Fibroblast of skin of left quadriceps (primary cell): ENCODE measurements around the gene GRM4.

Source experiments
- DNase-seq, 2 experiments: peaks; one replicate each; pipeline ENCODE4 v3.0.0-alpha.2; 2013; ENCODE audit warnings: low read depth in 2 of 2

GRM4 gene

DNA sequence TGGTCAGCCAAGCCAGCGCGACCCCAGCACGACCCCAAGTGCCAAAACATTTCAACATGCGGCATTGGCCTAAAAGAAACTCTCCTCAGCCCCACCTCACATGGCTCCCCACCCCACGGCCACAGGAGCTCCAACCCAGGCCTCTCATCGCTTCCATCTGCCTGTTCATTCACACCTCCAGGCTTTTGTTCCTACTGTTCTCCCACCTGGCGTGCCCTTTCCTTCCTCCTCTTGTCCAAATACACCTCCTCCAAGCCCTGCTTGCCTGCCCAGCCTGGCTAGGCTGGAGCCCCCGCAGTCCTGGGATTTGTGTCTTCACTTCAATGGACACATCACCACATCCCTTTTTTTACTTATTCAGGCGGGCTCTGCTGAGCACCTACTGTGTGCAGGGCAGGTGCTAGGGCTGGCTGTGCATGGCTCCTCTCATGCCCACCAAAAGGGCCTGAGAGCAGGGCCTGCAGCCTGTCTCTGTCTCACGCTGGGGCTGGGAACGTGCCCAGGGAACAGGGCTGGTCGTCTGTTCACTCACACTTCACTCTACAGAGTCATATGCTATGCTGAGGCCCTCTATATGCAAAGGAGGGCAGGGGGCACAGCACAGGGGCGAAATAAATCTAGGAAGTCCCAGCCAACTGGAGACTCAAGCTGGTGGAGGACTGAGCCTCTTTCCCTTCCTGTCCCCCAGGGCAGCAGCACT, 61.1 kb downstream of the GRM4 start:
- DNase-seq: no peak

DNA sequence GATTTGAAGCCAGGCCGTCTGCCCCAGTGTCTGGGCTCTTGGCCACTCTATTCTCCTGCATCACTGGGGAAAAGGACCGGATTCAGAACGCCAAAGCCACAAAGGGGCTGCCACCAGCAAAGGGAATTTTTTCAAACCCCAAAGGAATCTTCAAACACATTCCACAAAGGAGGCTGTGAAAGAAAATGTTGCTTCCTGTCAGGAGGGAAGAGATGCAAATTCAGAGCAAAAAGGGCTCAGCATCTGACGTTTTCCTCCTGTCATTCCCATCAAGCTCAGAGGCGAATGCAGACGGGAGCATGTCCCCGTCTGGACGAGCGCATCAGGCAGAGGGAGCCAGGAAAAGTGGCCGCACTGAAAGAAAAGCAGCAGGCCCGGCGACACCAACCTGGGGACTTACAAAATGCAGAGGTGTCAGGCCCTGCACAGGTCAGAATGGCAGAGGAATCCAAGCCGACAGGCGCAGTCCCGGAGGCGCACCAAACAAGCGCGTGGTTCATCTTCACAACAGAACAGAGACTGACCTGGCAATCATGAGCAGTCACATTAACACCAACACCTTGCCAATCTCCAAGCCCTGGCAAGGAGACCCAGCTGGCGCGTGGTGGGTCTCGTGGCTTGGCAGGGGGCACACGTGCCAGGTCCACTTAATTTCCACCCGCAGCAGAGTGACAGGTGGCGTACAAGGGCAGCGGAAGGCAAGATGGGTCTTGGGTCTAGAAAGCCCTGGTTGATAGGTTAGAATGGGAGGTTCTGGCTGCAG, 62.8 kb downstream of the GRM4 start:
- no peak for DNase-seq

DNA sequence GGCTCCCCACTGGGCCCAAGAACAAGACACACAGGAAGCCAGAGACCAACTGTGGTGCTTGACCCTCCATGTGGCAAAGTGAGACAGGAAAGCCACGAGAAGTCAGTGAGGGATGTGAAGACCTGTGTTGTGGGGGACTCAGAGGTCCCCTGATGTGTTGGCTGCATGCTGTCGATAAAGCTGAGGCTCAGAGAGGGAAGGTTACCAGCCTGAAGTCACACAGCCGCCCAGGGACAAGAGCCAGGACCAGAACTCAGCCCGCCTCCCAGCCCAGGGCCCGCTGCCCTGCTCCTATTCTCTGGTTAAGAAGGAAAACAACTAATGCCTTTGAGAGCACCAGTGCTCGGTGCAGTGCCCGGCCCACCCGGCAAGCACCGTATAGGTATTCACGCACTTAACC, 63.5 kb downstream of the GRM4 start:
- DNase-seq: no peak

DNA sequence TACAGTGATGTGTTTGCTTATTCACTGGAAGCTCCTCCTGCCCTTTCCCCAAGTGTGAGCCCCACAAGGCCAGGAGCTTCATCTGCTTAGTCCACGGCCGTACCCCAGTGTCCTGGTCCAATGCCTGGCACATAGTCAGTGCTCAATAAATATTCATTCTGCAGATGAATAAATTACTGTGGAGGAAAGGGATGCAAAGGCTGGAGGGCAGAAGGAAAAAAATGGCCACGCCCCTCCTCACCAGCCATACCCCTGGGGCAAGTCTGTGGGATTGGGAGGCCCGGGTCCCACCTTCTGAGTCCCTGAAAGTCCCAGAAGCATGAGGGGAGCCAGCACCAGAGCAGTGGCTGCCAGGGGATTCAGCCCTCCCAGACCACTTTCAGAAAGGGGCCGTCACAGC, 65.5 kb downstream of the GRM4 start:
- DNase-seq: no peak

DNA sequence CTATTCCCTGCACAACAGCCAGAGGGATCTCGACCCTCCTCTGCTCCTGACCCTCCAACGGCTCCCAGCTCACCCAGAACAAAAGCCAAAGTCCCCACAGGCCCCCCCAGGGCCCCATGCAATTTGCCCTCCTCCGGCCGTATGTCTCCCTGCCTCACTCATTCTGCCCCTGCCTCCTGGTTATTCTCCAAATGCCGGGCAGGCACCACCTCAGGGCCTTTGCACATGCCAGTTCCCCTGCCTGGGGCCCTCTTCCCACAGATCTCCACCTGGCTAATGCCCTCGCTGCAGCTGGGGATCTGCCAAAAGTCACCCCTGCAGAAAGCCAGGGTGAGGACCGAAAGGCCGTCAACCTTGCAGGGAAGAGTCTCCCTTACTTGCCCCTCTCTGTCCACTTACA, 66.0 kb downstream of the GRM4 start:
- DNase-seq: no peak

DNA sequence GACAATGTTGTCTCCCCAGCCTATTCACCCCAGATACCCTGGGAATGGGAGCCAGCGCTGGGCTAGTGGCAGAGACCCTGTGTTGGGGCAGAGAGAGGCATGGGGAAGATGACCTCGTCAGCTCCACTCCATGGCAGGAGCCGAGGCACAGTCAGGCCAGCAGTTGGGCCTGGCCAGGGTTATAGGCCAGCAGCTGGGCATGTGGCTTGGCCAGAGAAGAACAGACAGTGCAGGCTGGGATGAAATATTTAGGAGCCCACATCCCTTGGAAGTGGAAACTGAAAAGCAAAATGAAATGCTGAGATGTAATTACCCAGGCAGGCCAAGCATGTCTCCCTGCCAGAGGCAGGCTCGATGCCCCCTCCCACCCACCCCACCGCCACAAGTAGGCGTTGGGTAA, 70.0 kb downstream of the GRM4 start:
- DNase-seq: no peak

DNA sequence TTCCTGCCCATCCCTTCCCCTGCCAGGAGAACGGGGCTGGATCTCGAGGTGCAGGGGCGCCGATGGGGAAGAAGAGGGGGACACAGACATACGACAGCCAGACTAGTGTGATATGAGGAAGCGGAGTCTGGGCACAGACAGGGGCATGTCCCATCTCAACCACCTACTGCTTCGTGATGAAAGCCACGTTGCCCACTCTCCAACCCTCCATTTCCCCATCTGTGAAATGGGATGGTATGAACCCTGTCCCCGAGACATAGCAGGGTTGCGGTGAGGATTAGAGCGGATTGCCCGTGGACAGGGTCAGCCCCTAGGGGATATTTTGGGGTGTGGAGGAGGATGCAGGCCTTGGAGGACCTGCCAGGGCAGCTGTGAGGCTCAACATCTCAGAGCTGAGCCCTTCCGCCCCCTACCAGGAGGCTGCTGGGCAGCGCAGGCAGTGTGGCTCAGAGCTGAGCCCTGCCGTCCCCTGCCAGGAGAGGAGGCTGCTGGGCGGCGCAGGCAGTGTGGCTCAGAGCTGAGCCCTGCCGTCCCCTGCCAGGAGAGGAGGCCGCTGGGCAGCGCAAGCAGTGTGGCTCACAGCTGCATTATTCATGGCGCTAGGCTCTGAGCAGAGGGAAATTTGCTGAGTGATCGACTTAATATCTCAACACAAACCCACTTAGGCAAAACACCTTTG, 71.7 kb downstream of the GRM4 start:
- no peak for DNase-seq

DNA sequence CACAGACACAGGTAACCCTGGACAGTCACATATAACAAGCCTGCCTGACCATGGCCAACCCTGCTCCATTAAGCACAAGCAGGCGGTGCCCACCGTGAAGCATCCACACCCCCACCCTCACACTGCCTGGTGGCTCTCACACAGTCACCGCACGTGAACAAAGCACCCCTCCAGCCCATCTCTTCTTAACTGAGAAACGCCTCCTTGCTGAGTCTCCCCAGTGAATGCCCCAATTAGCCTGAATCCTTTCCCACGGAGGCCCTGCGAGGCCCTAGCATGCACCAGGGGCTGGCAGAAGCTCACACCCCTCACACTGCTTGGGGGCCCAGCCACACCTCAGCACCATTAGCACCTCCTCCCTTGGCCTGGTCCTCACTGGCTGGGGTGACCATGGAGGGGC, 72.3 kb downstream of the GRM4 start:
- DNase-seq: no peak

DNA sequence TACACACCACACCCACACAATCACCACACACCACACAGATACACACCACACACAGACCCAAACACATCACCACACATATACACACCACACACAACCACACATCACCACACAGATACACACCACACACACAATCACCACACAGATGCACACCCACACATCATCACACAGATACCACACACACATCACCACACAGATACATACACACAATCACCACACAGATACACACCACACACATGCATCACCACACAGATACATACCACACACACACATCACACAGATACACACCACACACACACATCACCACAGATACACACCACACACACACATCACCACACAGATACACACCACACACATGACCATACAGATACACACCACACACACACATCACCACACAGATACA, 73.2 kb downstream of the GRM4 start:
- DNase-seq: no peak

DNA sequence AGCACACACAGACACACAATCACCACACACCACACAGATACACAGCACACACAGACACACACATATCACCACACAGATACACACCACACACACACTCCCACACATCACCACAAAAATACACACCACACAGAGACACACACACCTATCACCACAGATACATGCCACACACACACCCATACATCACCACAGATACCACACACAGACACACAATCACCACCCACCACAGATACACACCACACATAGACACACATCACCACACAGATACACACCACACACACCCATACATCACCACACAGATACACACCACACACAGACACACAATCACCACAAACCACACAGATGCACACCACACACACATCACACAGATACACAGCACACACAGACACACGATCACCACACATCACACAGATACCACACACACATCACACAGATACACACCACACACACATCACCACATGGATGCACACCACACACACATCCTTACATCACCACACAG, 74.0 kb downstream of the GRM4 start:
- no peak for DNase-seq

DNA sequence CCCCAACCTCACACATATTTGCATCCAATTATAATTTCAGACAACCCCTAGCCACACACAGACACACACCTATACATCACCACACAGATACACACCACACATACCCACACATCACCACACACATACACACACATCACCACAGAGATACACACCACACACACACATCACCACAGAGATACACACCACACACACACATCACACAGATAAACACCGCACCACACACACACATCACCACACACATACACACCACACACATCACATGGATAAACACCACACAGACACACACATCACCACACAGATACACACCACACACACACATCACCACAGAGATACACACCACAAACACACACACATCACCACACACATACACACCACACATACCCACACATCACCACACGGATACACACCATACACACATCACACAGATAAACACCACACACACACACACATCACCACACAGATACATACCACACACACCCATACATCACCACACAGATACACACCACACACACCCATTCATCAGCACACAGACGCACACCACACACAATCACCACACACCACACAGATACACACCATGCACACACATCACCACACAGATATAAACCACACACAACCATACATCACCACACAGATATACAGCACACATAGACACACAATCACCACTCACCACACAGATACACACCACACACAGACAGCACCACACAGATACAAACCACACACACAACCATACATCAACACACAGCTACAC, 74.6 kb downstream of the GRM4 start:
- no peak for DNase-seq

DNA sequence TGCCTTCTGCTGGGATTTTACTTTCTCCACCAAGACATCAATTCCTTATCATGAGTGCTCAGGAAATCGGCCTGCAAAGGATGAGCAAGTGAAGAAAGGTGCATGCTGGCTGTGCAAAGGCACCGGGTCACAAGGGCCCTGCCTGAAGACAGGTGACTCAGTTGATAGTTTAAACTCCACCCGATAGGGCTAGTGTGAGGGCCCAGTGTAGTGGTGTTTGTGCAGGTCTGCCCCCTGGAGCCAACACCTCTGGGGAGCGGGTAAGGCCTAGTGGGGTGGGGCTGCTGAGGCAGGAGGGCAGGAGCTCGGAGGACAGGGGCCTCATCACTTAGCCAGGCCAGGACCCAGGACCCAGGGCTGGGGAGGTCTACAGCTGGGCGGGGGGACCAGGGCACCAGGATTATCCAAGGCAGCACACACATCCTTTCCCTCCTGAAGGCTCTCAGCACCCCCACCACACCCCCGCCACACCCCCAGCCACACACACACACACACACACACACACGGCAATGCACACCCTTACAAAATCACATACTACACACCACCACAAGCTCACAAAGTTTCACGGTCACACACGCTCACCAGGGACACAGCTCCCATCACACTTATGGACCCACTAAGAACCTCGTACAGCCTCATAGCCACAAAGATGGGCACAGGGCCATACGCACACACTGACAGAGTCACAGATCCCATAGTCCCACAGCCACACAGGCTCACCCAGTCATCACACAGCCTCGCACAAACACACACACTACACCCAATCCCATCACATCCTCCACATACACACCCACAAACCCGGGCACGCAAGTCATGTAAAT, 75.4 kb downstream of the GRM4 start:
- DNase-seq: no peak

DNA sequence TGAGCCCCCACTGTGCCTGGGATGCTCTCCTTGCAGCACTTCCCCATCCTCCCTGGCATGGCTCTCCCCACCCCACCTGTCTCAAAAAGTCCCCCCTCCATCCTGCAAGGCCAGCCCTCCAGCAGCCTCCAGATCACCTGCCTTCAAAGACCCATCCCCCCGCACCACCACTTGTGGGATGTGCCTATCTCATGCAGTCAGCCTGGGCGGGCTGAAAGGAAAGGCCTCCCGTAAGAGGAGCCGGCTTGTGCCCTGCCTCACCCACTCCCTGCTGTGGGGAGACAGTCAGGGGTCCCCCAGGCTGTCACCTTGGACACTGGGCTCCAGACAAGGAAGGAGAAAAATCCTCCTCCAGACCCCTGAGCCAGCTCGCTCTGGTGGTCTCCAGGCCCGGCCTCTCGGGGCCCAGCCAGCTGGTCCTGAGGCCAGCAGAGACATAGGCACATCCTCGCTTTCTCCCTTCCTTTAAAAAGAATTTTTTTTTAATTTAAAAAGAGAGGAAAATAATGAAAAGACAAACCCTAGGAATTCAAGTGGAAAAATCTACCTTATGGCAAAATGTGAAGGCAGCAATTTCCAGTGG, 77.3 kb downstream of the GRM4 start:
- DNase-seq: no peak

DNA sequence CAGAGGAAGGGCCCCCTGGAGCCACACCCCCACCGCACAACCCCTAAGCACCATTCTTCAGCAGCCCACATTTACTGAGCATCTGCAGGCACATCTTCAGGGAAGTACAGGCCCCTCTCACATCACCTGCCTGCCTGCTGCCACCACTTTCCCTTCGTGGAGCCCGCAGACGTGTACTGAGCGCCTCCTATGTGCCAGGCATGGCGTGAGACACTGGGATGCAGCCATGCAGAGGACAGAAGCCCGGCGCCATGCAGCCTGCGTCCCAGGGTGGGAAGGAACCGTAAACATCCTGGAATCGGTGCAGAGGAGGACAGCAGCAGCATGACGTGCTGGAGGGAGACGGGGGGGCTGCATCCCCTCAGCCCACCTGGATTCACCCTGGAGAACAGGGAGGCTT, 78.1 kb downstream of the GRM4 start:
- DNase-seq: no peak

DNA sequence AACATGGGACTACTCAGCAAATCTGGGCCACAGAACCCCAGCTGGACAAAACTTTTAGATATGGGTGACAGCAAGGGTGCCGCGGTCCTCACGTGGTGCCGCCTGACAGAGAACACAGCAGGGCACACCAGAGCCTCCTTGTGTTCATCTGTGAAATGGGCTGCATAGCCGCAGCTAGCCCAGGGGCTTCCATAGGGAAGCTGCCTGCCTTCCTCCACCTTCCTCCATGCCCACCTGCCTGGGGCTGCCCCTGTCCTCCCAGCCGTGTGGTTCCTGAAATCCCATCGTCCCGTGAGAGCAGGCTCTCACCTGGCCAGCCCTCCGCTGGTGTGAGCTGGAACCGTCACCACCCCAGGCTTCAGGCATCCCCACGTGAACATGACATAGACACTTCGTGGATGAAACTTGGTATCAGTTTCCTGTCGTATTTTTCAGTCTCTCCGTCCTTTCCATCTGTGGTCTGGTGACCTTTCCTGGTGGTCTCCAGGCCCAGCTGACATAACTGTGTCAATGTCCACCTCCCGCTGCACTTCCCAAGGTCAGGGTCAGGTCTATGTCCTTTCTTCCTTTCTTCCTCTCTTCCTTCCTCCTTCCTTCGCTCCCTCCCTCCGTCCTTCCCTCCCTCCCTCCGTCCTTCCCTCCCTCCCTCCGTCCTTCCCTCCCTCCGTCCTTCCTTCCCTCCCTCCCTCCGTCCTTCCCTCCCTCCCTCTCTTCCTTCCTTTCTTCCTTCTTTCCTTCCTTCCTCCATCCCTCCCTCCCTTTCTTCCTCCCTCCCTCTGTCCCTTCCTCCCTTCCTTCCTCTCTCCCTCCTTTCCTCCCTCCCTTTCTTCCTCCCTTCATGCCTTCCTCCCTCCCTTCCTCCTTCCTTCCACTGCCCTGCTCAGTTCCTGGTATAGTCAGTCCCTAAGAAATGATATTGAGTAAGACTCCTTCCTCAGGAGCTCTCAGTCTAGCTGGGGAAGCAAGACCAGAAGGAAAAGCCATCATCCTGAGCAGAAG, 78.8 kb downstream of the GRM4 start:
- DNase-seq: no peak

DNA sequence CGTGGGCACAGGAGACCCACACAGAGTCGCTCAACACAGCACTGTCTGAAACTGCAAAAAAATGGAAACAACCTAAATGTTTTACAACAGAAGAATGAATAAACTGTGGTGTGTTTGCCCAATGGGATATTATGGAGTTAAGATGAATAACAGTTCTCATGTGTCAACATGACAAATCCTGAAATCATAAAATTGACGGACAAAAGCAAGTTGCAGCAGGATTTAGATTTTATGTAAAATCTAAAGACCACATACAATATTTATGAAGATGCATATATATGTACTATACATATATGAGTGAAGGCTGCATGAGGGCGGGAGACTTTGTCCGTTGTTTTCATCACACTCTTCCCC, 79.7 kb downstream of the GRM4 start:
- no peak for DNase-seq

DNA sequence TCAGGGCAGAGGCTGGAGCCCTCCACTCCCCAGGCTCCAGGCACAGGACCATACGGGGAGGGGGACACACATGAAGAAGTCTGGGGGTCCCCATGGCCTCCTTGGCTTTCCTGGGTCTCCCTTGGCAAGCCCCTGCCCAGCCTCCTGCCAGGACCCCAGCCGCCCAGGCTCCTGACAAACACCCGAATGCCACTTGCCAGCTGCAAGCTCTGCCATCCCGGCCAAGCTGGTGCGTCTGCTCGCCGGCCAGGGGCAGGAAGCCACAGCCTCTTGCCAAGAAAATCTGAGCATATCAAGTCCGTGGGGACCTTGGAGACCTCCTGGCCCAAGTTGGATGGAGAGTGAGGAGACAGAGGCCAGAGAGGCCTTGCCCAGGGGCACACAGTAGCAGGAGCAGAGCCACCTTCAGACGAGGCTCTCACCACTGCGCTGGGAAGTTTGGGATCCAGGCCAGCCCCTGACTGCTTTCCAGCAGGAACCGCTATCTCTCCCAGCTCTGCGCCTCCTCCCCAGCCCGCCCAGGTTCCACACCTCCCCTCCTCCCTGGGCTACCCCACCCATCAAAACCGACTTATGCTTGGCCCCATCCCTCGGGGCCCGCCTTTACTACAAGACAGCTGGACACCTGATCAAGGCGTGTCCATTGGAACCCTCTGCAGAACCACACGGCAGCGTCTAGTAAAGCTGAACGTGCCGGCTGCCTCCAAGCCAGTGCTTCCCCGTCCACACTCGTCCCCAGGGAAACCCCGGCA, 80.2 kb downstream of the GRM4 start:
- DNase-seq: no peak

DNA sequence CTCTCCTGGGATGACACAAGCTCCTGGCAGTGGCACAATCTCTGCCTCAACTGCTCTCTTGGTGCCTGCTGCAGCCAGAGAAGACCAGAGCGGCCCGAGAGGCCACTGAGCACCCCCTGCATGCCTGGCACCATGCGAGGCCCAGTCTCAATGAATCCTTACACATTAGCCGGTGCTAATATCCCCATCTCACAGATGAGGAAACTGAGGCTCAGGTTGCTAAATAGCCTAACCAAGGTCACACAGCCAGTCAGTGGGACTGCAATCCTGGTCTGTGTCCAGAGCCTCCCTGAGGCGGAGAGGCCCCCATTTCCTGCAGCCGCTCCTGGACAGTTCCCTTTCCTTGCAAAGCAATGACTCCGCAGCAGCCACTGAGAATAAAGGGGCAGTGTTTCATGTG, 81.2 kb downstream of the GRM4 start:
- DNase-seq: no peak

DNA sequence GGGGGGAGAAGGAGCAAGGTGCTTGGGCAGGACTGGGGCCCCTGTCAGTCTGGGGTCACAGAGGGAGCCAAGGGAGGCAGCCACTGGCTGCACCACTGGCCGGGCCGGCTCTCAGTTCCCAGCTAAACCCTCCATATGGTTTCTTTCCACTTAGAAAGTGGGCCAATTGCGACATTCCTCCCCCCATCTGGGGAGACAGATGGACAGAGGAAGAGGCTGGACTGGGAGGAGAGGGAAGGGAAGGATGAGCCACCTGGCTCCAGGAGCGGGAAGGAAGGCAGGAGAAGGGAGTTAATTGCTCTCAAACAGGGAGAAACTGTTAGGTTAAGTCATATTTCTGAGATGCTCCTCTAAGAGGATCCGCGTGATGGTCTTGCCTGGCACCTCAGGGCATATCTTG, 82.2 kb downstream of the GRM4 start:
- DNase-seq: no peak
